Gastroesophageal sphincter (tissue), 4 donors: ENCODE measurements around the gene S100A13. TPM values are rescaled to one million over a fixed set of nuclear protein-coding genes. Genes with fewer than 3 reads are reported as not detected.
"Not testable (repeated sequence)": the region's sequence is repeated elsewhere in the genome, so short reads cannot be mapped to it uniquely, and the experiment has no call there.

Experiments
- ATAC-seq: fragments of 150-250 bp; one replicate; pipeline ENCODE4 v1.9.1; 2016; ENCODE audit warnings: mild to moderate bottlenecking, moderate library complexity
- H3K27ac ChIP-seq, 4 donors: fragments of 200-600 bp; sonication (generic) in 3 of 4; 1 replicate in 3 of 4; 2 replicates in 1 of 4; pipeline ENCODE4 v1.5.1; 2016 to 2019
- H3K27me3 ChIP-seq: fragments of 200-600 bp; sonication (generic); one replicate; pipeline ENCODE4 v1.5.1; 2019
- H3K36me3 ChIP-seq, 2 donors: fragments of 200-600 bp; sonication (generic); one replicate each; pipeline ENCODE4 v1.5.1; 2019; ENCODE audit warnings: control low read depth in 1 of 2
- H3K4me1 ChIP-seq, 3 donors: fragments of 200-600 bp; sonication (generic); 1 replicate in 2 of 3; 2 replicates in 1 of 3; pipeline ENCODE4 v1.5.1; 2016 to 2019; ENCODE audit warnings: control low read depth in 2 of 3
- H3K4me3 ChIP-seq, 2 donors: fragments of 200-600 bp; sonication (generic); one replicate each; pipeline ENCODE4 v1.5.1; 2019; ENCODE audit warnings: mild to moderate bottlenecking in 1 of 2, moderate library complexity in 1 of 2
- H3K9me3 ChIP-seq, 3 donors: fragments of 200-600 bp; sonication (generic); one replicate each; pipeline ENCODE4 v1.5.1; 2017 to 2019; ENCODE audit warnings: control low read depth in 2 of 3
- EP300 ChIP-seq: sonication (generic); formaldehyde crosslinking; IDR thresholded peaks from one replicate; pipeline ENCODE4 v1.6.1; 2017; ENCODE audit warnings: antibody characterized with exemption, mild to moderate bottlenecking
- POLR2A ChIP-seq, 2 donors: fragments of 450-650 bp; IDR thresholded peaks; one replicate each; pipeline ENCODE4 v1.6.1; 2017; ENCODE audit warnings: antibody characterized with exemption in 2 of 2, mild to moderate bottlenecking in 2 of 2, moderate library complexity in 1 of 2
- POLR2AphosphoS5 ChIP-seq: sonication (generic); formaldehyde crosslinking; IDR thresholded peaks from one replicate; pipeline ENCODE4 v1.6.1; 2017; ENCODE audit warnings: antibody characterized with exemption
- WGBS, 2 donors: methylation state at CpG; one replicate each; pipeline ENCODE4 v1.1.5; 2018; ENCODE audit warnings: low coverage in 1 of 2; 5-methylcytosine and 5-hydroxymethylcytosine counted together
- total RNA-seq, 4 donors: library from RNA; depleted of rRNA; stranded (reverse); fragments of >200 nt; gene quantifications; one replicate each; pipeline ENCODE4 v1.1.0, GENCODE V29; 2016
- TF ChIP-seq, protein P1 (sequence below), 4 experiments: fragments of 200-600 bp in 2 of 4; fragments of 450-650 bp in 2 of 4; sonication (generic) in 1 of 4; IDR thresholded peaks; one replicate each; pipeline ENCODE4 v1.5.1; 2017 to 2019; ENCODE audit warnings: antibody characterized with exemption in 4 of 4, mild to moderate bottlenecking in 2 of 4, moderate library complexity in 2 of 4

The S100A13 gene
- total RNA-seq, 4 donors from 2014 or later, result 56.1 to 133 (median 76.3) TPM

DNA sequence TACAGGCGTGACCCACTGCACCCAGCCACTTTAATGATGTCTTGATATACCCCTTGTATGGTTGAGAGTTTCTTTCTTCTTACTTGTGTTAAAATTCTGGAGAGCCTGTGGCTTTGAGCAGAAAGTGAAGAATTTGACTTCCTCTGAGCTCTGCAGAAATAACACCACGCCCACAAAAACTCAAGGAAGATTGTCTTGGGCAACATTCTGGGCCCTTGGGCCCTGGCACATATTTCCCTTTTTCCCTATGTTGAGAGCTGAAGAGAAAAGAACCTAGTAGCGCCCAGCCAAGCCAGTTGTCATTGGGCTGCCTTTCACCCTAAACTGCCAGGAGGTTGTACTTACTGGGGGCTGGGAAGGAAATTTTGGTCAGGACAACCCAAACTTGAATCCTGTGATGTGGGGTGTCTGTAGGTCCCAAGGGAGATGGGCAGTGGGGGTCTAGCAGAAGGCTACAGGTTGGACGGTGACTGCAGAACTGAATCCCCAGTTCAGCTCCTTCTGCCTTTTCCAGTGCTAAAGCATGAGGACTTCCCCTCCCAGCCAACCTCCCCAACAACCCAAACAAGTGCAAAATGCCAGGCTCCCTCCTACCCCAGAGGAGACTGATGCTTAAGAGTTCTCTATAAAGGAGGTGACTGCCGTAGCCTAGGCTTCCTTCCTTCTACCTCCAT, 19.5 kb upstream of the S100A13 start:
- peak; percentile 60 for ATAC-seq

DNA sequence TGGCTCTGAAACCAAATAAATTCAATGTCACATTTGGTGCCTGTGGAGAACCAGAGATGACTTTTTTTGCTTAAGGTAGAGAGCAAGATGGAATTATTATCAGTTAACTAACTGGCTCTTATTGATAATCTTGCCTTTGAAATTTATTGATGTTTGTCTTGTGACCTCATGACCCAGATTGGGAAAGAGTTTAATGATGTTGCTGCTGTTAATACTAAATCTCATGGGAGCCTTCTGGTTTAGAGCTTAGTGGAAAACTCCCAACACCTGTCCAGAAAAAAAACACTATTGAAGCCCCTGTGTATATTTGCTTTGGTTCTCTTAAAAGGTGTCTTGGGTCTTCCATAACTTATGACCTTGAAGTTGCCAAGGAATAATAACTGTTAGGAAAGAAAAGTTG, 16.5 kb upstream of the S100A13 start:
- ATAC-seq, result no peak
- Histone ChIP-seq H3K4me3 (no peak overlapping the region), H3K36me3 (peaks cover 0 to 84% of the 10 kb centered on the region in 2 donors), H3K4me1 (peaks cover 0 to 51% (median 8%) of the 10 kb centered on the region in 3 donors), H3K9me3 (no peaks in the 10 kb centered on the region), H3K27me3 (no peaks in the 10 kb centered on the region), H3K27ac (peak overlapping the region in 2 of 4 donors; percentile 47 to 53)
- TF ChIP-seq POLR2AphosphoS5, result no peak
- TF ChIP-seq POLR2A (IDR thresholded peaks at IDR 0.05), result no peak
- TF ChIP-seq, protein P1, sequence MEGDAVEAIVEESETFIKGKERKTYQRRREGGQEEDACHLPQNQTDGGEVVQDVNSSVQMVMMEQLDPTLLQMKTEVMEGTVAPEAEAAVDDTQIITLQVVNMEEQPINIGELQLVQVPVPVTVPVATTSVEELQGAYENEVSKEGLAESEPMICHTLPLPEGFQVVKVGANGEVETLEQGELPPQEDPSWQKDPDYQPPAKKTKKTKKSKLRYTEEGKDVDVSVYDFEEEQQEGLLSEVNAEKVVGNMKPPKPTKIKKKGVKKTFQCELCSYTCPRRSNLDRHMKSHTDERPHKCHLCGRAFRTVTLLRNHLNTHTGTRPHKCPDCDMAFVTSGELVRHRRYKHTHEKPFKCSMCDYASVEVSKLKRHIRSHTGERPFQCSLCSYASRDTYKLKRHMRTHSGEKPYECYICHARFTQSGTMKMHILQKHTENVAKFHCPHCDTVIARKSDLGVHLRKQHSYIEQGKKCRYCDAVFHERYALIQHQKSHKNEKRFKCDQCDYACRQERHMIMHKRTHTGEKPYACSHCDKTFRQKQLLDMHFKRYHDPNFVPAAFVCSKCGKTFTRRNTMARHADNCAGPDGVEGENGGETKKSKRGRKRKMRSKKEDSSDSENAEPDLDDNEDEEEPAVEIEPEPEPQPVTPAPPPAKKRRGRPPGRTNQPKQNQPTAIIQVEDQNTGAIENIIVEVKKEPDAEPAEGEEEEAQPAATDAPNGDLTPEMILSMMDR (IDR thresholded peaks at IDR 0.05), result no peak
- no peak for TF ChIP-seq EP300

More for the DNA sequence above, 19.5 kb upstream of the S100A13 start:
- no peak for TF ChIP-seq EP300
- TF ChIP-seq POLR2AphosphoS5, result no peak
- TF ChIP-seq, protein P1 (IDR thresholded peaks at IDR 0.05), result no peak
- TF ChIP-seq POLR2A (IDR thresholded peaks at IDR 0.05), result no peak
- 83% methylated on average over 4 of the region's 5 CpGs; no CpG with 5 or more reads in 1 of the 2 donors for WGBS, 2 donors
- Histone ChIP-seq H3K27ac (peak overlapping the region in 2 of 4 donors; percentile 25 to 55), H3K4me3 (no peak overlapping the region), H3K9me3 (no peaks in the 10 kb centered on the region), H3K4me1 (peaks cover 0 to 31% (median 8%) of the 10 kb centered on the region in 3 donors), H3K36me3 (peaks cover 0 to 54% of the 10 kb centered on the region in 2 donors), H3K27me3 (no peaks in the 10 kb centered on the region)

DNA sequence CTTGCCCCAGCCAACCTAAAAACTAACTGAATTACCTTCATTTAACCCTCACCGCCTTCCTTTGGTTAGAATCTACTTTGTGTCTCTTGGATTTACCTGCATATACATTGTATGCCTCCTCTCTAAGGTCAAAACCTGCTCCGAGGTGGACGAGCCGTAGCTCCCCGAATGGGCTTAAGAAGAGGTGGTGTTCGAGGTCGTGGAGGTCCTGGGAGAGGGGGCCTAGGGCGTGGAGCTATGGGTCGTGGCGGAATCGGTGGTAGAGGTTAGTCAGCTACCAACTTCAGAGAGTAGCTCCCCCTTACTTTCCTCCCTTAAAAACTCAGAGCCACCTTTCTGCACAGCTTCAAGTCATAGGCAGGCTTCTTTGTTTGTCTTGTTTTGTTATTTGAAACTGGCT, 15.8 kb upstream of the S100A13 start:
- Histone ChIP-seq H3K36me3 (peaks cover 0 to 91% of the 10 kb centered on the region in 2 donors), H3K9me3 (no peaks in the 10 kb centered on the region), H3K4me3 (no peak overlapping the region), H3K27ac (peak overlapping the region in 2 of 4 donors; percentile 24 to 53), H3K27me3 (no peaks in the 10 kb centered on the region), H3K4me1 (peaks cover 0 to 57% (median 8%) of the 10 kb centered on the region in 3 donors)
- WGBS, 2 donors, result 83 to 86% methylated on average over 9 to 11 of the region's 11 CpGs
- TF ChIP-seq, protein P1 (IDR thresholded peaks at IDR 0.05), result no peak
- no peak for TF ChIP-seq EP300
- TF ChIP-seq POLR2AphosphoS5, result no peak
- TF ChIP-seq POLR2A (IDR thresholded peaks at IDR 0.05), result no peak
- no peak for ATAC-seq

DNA sequence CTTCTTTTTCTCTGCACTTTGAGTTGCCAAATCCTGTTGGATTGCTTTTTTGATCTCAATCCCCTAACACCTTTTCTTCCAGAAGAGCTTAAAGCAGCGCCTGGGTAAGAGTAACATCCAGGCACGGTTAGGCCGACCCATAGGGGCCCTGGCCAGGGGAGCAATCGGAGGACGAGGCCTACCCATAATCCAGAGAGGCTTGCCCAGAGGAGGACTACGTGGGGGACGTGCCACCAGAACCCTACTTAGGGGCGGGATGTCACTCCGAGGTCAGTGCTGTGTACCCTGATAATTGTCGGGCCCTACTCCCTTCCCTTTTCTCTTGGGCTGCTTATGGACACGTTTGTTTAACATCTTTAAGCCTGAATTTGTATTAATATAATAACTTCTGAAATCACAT, 14.9 kb upstream of the S100A13 start:
- peaks cover 0 to 66% (median 8%) of the 10 kb centered on the region in 3 donors for H3K4me1 ChIP-seq
- H3K27ac ChIP-seq, result no peak overlapping the region
- no peak for ATAC-seq
- H3K36me3 ChIP-seq, result peaks cover 0 to 100% of the 10 kb centered on the region in 2 donors
- H3K9me3 ChIP-seq, result no peaks in the 10 kb centered on the region
- TF ChIP-seq POLR2A (IDR thresholded peaks at IDR 0.05), result no peak
- TF ChIP-seq, protein P1 (IDR thresholded peaks at IDR 0.05), result no peak
- no peak for TF ChIP-seq EP300
- no peak for TF ChIP-seq POLR2AphosphoS5
- no peaks in the 10 kb centered on the region for H3K27me3 ChIP-seq
- H3K4me3 ChIP-seq, result no peak overlapping the region
- WGBS, 2 donors, result 73 to 79% methylated on average over 8 of the region's 11 CpGs

DNA sequence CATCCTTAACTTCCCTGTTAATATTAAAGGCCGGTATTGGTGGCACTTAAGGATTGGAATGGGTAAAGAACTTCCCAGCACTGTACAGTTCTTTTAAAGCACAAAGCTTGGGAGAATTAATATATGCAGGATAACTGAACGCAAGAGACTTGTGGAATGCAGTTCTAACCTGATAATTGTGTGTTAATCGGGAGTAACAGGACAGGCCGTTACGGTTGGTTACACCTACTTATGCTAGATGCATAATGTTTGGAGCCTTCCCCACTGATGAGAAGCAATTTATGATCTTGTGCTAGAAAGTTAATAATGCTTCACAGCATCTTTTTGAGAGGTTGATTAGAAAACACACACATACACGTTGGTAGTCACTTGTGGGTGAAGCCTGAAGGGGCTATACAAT, 13.6 kb upstream of the S100A13 start:
- H3K36me3 ChIP-seq, result peaks cover 0 to 100% of the 10 kb centered on the region in 2 donors
- no peaks in the 10 kb centered on the region for H3K27me3 ChIP-seq
- no peak for ATAC-seq
- H3K4me1 ChIP-seq, result peaks cover 0 to 79% (median 9%) of the 10 kb centered on the region in 3 donors
- no peaks in the 10 kb centered on the region for H3K9me3 ChIP-seq
- no peak overlapping the region for H3K4me3 ChIP-seq
- H3K27ac ChIP-seq, result peak overlapping the region in 1 of 4 donors; percentile 26
- 53 to 61% methylated on average over 6 of the region's 6 CpGs for WGBS, 2 donors
- TF ChIP-seq EP300 (no peak), POLR2A (IDR thresholded peaks at IDR 0.05) (no peak), POLR2AphosphoS5 (no peak)
- TF ChIP-seq, protein P1 (IDR thresholded peaks at IDR 0.05), result no peak

DNA sequence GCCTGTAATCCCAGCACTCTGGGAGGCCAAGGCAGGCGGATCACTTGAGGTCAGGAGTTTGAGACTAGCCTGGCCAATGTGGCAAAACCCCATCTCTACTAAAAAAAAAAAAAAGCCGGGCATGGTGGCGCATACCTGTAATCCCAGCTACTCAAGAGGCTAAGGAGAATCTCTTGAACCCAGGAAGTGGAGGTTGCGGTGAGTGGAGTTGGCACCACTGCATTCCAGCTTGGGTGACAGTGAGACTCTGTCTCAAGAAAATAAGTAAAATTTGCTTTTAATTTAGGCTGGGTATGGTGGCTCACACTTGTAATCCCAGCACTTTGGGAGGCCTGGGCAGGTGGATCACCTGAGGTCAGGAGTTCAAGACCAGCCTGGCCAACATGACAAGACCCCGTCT, 12.9 kb upstream of the S100A13 start:
- H3K4me3 ChIP-seq, H3K27ac ChIP-seq, H3K9me3 ChIP-seq, H3K27me3 ChIP-seq, ATAC-seq: not testable (repeated sequence)
- peaks cover 0 to 100% of the 10 kb centered on the region in 2 donors for H3K36me3 ChIP-seq
- H3K4me1 ChIP-seq, result peaks cover 0 to 86% (median 16%) of the 10 kb centered on the region in 3 donors
- 77 to 84% methylated on average over 3 to 4 of the region's 5 CpGs for WGBS, 2 donors
